Breast epithelium (tissue), 4 donors: ENCODE measurements around the gene LMBR1. TPM values are rescaled to one million over a fixed set of nuclear protein-coding genes. Genes with fewer than 3 reads are reported as not detected.
"Not testable (repeated sequence)": the region's sequence is repeated elsewhere in the genome, so short reads cannot be mapped to it uniquely, and the experiment has no call there.

ENCODE experiments used
- DNase-seq, 2 donors: peaks; one replicate each; pipeline ENCODE4 v3.0.0-alpha.2; 2019; ENCODE audit warnings: low spot score in 2 of 2
- H3K27ac ChIP-seq, 2 donors: fragments of 200-600 bp; sonication (generic) in 1 of 2; one replicate each; pipeline ENCODE4 v1.5.1; 2016 to 2019; ENCODE audit warnings: mild to moderate bottlenecking in 1 of 2
- H3K27me3 ChIP-seq, 2 donors: fragments of 200-600 bp; sonication (generic) in 1 of 2; one replicate each; pipeline versions ENCODE4 v1.5.1 to v1.6.0; 2017 to 2019; ENCODE audit warnings: control low read depth in 1 of 2, mild to moderate bottlenecking in 1 of 2
- H3K36me3 ChIP-seq: fragments of 200-600 bp; one replicate; pipeline ENCODE4 v1.5.1; 2019
- H3K4me1 ChIP-seq, 2 donors: fragments of 200-600 bp; sonication (generic); one replicate each; pipeline ENCODE4 v1.5.1; 2016 to 2019; ENCODE audit warnings: control low read depth in 1 of 2
- H3K4me3 ChIP-seq, 3 donors: fragments of 200-600 bp; sonication (generic); 1 replicate in 2 of 3; 2 replicates in 1 of 3; pipeline ENCODE4 v1.5.1; 2016 to 2019; ENCODE audit warnings: mild to moderate bottlenecking in 3 of 3, moderate library complexity in 2 of 3
- H3K9me3 ChIP-seq, 2 donors: fragments of 200-600 bp; sonication (generic) in 1 of 2; one replicate each; pipeline ENCODE4 v1.5.1; 2016 to 2019; ENCODE audit warnings: control low read depth in 1 of 2
- POLR2A ChIP-seq: fragments of 450-650 bp; IDR thresholded peaks from one replicate; pipeline ENCODE4 v1.6.1; 2016; ENCODE audit warnings: antibody characterized with exemption, mild to moderate bottlenecking, moderate library complexity
- POLR2AphosphoS5 ChIP-seq, 3 donors: sonication (generic); formaldehyde crosslinking; IDR thresholded peaks; one replicate each; pipeline ENCODE4 v1.6.1; 2017; ENCODE audit warnings: antibody characterized with exemption in 3 of 3
- intact Hi-C: fragments of 100-400 bp; cut with DNase I; formaldehyde crosslinking; loops from one replicate; pipeline ENCODE4 v1.15.1; 2023; ENCODE audit warnings: low total_unique reads
- total RNA-seq, 3 donors: library from RNA; depleted of rRNA; stranded (reverse); fragments of >200 nt; gene quantifications; one replicate each; pipeline ENCODE4 v1.1.0, GENCODE V29; 2016
- TF ChIP-seq, protein P1 (sequence below), 3 donors: fragments of 450-650 bp; IDR thresholded peaks; one replicate each; pipeline ENCODE4 v1.5.1; 2016 to 2017; ENCODE audit warnings: antibody characterized with exemption in 3 of 3, mild to moderate bottlenecking in 3 of 3, moderate library complexity in 3 of 3

Gene LMBR1, protein sequence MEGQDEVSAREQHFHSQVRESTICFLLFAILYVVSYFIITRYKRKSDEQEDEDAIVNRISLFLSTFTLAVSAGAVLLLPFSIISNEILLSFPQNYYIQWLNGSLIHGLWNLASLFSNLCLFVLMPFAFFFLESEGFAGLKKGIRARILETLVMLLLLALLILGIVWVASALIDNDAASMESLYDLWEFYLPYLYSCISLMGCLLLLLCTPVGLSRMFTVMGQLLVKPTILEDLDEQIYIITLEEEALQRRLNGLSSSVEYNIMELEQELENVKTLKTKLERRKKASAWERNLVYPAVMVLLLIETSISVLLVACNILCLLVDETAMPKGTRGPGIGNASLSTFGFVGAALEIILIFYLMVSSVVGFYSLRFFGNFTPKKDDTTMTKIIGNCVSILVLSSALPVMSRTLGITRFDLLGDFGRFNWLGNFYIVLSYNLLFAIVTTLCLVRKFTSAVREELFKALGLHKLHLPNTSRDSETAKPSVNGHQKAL
- total RNA-seq: 10 to 100 TPM; 69.0 to 90.6 (median 88.8) TPM

DNA sequence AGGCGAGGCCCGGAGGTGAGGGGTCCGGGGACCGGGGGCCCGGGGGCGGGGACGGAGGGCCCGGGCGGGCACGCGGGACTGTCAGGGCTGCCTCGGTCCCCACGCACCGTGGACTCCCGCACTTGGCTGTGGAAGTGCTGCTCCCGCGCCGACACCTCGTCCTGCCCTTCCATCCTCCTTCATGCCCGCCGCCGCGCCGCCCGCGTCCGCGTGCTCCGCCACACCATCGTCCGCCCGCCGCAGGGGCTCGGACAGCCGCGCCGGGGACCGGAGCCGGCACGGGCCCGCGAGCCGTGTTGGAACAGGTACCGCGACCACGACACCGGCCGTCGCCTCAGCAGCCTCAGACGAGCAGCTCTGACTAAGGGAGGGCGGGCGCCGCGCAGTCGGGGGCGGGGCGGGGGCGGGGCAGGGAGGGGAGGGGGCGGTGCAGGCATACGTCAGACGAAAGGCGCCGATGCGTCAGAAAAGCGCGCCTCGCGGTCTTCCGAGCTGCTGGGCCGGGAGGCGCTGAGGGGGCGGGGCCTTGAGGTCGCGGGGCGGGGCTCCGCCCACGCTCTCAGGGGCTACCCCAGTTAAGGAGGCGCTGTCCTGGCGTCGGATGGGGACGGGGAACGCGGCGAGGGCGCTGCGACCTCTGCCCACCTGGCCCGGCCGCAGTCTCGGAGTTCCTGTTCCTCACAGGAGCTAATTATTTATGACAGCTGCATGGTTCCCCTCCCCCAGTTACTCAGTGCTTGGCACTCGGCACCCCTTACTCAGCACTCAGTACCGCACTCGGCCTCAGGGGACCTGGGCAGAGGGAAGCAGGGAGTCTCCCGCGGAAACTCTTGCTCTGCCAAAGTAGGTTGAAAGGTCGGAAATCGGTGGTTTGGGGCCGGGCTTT is at the start of gene LMBR1:
LMBR1 (minus strand) TSS at position 363 of the 886 bp plus-strand sequence; CDS start at position 173, 190 bp downstream.
- peak; percentile 38 for TF ChIP-seq POLR2A
- TF ChIP-seq, protein P1, sequence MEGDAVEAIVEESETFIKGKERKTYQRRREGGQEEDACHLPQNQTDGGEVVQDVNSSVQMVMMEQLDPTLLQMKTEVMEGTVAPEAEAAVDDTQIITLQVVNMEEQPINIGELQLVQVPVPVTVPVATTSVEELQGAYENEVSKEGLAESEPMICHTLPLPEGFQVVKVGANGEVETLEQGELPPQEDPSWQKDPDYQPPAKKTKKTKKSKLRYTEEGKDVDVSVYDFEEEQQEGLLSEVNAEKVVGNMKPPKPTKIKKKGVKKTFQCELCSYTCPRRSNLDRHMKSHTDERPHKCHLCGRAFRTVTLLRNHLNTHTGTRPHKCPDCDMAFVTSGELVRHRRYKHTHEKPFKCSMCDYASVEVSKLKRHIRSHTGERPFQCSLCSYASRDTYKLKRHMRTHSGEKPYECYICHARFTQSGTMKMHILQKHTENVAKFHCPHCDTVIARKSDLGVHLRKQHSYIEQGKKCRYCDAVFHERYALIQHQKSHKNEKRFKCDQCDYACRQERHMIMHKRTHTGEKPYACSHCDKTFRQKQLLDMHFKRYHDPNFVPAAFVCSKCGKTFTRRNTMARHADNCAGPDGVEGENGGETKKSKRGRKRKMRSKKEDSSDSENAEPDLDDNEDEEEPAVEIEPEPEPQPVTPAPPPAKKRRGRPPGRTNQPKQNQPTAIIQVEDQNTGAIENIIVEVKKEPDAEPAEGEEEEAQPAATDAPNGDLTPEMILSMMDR (IDR thresholded peaks at IDR 0.05): peak; percentile 85 to 93 (median 92)
- peak; percentile 76 to 81 (median 81) for TF ChIP-seq POLR2AphosphoS5 (IDR thresholded peaks at IDR 0.05)
- DNase-seq: peak; percentile 92 to 95
- intact Hi-C loops: no loop called here

DNA sequence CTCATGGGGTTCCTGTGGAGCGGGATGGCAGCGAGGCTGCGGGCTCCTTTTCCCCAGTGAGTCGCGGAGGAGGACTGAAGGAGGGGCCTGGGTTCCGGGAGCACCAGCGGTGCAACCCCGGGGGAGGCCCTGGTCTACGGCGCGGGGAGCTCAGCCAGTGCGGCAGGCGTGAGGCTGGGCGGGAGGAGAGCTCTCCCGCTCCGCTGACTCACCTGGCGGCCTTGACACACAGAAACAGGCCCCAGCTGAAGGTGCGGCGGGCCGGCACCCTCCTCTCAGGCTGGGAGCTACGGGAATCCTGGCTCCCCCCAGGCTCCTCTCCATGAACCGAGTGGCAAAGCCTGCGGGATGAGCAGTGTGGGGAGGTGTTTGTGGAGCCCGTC is 49.7 kb upstream of the LMBR1 start:
- H3K4me1 ChIP-seq: no peaks in the 10 kb centered on the region
- no peaks in the 10 kb centered on the region for H3K9me3 ChIP-seq
- intact Hi-C loops: no loop called here
- no peak overlapping the region for H3K4me3 ChIP-seq
- TF ChIP-seq, protein P1 (IDR thresholded peaks at IDR 0.05): no peak
- TF ChIP-seq POLR2AphosphoS5 (IDR thresholded peaks at IDR 0.05) (no peak), POLR2A (no peak)
- DNase-seq: no peak
- no peak overlapping the region for H3K27ac ChIP-seq
- H3K27me3 ChIP-seq: no peaks in the 10 kb centered on the region
- H3K36me3 ChIP-seq: no peaks in the 10 kb centered on the region

More for the DNA sequence above, at the start of gene LMBR1:
- Histone ChIP-seq H3K9me3 (no peaks in the 10 kb centered on the region), H3K27ac (peak within 1 kb of the TSS; percentile 94 to 97), H3K4me3 (peak within 1 kb of the TSS; percentile 64 to 89 (median 85)), H3K4me1 (no peaks in the 10 kb centered on the region), H3K27me3 (no peaks in the 10 kb centered on the region), H3K36me3 (no peaks in the 10 kb centered on the region)

DNA sequence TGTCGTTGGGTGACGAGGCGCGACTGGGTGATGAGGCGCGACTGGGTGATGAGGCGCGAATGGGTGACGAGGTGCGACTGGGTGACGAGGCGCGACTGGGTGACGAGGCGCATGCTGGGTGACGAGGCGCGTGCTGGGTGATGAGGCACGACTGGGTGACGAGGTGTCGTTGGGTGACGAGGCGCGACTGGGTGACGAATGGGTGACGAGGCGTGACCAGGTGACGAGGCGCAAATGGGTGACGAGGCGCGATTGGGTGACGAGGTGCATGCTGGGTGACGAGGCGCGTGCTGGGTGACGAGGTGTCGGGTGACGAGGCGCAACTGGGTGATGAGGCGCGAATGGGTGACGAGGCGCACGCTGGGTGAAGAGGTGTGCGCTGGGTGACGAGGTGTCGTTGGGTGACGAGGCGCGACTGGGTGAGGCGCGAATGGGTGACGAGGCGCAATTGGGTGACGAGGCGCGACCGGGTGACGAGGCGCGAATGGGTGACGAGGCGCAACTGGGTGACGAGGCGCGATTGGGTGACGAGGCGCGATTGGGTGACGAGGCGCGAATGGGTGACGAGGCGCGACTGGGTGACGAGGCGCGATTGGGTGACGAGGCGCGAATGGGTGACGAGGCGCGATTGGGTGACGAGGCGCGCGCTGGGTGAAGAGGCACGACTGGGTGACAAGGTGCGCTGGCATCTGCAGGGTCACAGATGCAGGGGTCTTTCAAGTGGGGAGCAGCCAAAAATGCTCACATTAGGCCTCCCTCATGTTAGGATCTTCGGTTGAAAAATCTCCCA is 48.6 kb upstream of the LMBR1 start:
- intact Hi-C loops: no loop called here
- H3K27me3 ChIP-seq: no peaks in the 10 kb centered on the region
- no peaks in the 10 kb centered on the region for H3K9me3 ChIP-seq
- no peaks in the 10 kb centered on the region for H3K36me3 ChIP-seq
- no peaks in the 10 kb centered on the region for H3K4me1 ChIP-seq
- H3K27ac ChIP-seq: no peak overlapping the region
- TF ChIP-seq POLR2A (no peak), POLR2AphosphoS5 (IDR thresholded peaks at IDR 0.05) (no peak)
- TF ChIP-seq, protein P1 (IDR thresholded peaks at IDR 0.05): no peak
- no peak overlapping the region for H3K4me3 ChIP-seq
- DNase-seq: peak in 1 of 2 donors; percentile 35

DNA sequence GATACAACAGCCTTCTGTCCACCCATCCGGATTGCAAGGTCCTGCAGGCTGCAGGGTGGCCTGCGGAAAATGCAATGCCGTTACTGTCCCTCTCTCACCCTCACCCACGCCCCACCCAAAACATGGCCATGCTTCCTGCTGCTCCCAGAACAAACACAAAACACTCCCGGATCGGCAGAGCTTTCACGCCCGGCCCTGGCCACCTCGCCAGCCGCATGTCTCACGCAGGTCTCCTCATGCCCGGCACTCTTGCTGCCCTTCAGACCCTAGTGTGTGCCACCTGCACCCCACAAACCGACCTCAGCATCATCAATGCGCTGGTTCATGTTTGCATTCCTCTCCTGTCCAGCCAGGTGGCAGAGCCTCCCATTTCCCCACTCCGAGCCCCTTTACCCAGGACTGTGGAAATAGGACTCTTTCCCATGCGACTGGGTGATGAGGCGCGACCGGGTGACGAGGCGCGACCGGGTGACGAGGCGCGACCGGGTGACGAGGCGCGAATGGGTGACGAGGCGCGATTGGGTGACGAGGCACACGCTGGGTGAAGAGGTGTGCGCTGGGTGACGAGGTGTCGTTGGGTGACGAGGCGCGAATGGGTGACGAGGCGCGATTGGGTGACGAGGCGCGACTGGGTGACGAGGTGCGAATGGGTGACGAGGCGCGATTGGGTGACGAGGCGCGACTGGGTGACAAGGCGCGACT is 47.6 kb upstream of the LMBR1 start:
- Histone ChIP-seq H3K27ac (no peak overlapping the region), H3K4me1 (no peaks in the 10 kb centered on the region), H3K9me3 (no peaks in the 10 kb centered on the region), H3K4me3 (no peak overlapping the region), H3K36me3 (no peaks in the 10 kb centered on the region), H3K27me3 (no peaks in the 10 kb centered on the region)
- TF ChIP-seq, protein P1 (IDR thresholded peaks at IDR 0.05): no peak
- no peak for TF ChIP-seq POLR2A
- TF ChIP-seq POLR2AphosphoS5 (IDR thresholded peaks at IDR 0.05): no peak
- no peak for DNase-seq
- intact Hi-C loops: no loop called here

DNA sequence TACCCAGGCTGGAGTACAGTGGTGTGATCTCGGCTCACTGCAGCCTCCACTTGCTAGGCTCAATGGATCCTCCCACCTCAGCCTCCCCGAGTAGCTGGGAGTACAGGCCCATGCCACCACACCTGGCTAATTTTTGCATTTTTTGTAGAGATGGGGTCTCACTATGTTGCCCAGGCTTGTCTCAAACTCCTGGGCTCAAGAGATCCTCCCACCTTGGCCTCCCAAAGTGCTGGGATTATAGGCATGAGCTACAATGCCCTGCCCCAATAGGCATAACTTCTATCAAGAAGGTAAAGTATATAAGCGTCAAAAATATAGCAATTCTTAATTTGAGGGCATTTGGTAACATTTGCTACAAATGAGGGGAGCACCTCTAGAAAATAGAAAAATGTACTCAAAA is 43.8 kb upstream of the LMBR1 start:
- H3K4me1 ChIP-seq, intact Hi-C loops, DNase-seq, H3K36me3 ChIP-seq, H3K4me3 ChIP-seq, H3K27me3 ChIP-seq, H3K27ac ChIP-seq, H3K9me3 ChIP-seq: not testable (repeated sequence)
